GM11168 (cell line): ENCODE measurements around the gene CHCHD6.
"Not testable (repeated sequence)": the region's sequence is repeated elsewhere in the genome, so short reads cannot be mapped to it uniquely, and the experiment has no call there.

Source experiments
- in situ Hi-C: fragments of 300-500 bp; cut with MboI; formaldehyde crosslinking; loops from one replicate; pipeline ENCODE4 v1.12.0; 2022; ENCODE audit warnings: low sequenced_read_pairs; ENCODE audit not compliant: unreplicated experiment

Gene CHCHD6

GRCh38 chr3:126801312-126801711 is 97.3 kb downstream of the CHCHD6 start:
- in situ Hi-C loops, result not testable (repeated sequence)

DNA sequence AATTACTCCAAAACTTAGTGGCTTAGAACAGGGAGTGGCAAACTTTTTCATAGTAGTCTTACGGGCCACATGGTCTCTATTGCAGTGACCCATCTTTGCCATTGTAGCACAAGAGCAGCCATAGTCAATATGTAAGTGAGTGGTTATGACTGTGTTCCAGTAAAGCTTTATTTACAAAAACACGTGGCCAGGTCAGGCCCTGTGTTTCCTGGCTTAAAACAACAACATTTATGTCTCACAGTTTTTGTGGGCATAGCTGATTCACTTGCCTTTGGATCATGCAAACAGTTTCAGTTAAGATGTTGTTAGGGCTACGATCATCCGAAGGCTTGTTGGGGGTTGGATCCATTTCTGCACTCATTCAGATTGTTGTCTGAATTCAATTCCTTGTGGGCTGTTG is 103.8 kb downstream of the CHCHD6 start:
- in situ Hi-C loops, result no loop called here

GRCh38 chr3:126811530-126811929 is 107.5 kb downstream of the CHCHD6 start:
- in situ Hi-C loops, result no loop called here

DNA sequence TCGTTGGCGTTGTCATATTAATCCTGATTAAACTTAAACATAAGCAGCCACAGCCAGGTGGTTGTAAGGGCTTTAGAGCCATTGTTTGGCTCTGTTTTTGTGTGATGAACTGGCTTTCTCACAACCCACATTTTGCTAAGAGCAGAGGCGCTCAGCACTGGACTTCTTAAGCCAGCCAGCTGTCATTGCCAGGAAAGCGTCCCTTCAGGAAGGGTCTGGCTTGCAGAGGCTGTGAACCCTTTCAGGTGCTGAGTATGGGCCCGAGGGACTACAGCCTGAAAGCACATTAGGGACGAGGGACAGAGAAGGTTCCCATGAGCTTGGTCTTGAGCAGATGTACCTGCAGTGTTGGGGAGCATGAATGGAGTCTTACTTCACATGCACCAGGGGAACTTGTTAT is 112.3 kb downstream of the CHCHD6 start:
- in situ Hi-C loops, result no loop called here

DNA sequence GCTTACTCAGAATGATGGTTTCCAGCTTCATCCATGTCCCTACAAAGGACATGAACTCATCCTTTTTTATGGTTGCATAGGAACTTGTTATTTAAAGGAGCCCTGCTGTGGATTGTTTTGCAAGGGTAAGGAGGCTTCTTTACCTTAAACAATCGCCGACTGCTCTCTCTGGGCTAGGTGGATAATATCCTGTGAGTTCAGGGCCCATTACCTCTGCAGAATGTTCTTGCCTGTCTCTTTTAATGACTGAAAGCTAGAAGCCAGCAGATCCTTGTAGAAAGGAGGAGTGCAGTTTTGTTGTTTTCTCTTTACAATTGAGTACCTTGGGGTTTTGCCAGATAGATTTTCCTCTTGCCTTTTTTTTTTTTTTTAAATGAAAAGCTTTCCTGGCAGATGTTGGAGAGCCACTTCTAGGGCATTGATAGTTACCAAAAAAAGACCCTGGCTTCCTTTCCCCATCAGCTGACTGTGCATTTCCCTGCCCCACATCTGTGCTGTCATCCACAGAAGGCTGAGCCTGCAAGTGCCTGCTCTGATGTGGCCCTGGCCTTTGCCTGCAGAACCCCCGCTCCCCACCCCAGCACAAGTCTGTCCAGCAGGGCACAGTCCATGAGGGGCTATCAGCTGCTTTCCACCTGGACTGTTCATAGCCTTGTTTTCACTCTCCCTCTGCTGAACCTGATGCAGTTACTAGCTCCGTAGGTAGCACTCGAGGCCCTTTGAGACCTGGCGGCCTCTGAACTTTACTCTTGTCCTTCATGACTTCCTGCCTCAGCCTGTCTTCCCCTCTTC is 113.1 kb downstream of the CHCHD6 start:
- in situ Hi-C loops, result no loop called here

- in situ Hi-C loops, result no loop called here
Measured at GRCh38 chr3:126817781-126818180, 113.7 kb downstream of the CHCHD6 start.

- in situ Hi-C loops, result no loop called here
Measured at GRCh38 chr3:126818400-126819095, 114.5 kb downstream of the CHCHD6 start.

DNA sequence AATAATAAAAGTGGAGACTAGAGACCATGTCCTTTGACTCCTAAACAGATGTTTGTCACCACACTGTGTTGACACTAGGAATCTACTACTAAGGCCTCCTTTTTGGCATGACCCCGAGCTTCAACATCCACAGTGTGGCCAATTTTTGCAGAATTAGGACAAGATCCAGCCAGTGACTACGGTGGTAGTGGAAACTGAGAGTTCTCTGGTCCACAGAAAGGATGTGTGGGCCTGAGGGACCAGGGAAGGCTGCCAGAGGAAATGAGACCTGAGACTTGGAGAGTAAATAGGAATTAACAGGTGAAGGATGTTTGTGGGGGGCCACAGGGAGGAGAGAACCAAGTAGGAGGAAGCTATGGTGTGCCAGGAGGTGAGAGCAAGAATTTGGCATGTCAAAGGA is 122.7 kb downstream of the CHCHD6 start:
- in situ Hi-C loops, result no loop called here

DNA sequence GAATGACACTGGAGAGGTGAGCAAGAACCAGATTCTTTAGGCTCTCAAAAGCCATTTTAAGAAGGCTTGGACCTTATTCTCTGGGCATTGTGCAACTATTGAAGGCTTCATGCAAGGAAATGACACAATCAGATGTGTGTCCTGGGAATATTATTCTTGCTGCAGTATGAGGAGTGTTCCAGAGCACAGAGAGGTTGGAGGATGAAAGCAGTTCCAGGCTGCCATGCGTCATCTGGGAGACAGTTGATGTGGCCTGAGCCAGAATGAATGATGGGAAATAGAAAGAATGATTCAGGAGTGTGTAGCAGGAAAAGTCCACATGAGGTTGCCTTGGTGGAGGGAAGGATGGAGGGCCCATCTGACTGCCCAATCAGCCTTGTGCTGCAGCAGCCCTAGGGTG is 123.1 kb downstream of the CHCHD6 start:
- in situ Hi-C loops, result no loop called here

GRCh38 chr3:126828306-126828705 is 124.3 kb downstream of the CHCHD6 start:
- in situ Hi-C loops, result no loop called here

DNA sequence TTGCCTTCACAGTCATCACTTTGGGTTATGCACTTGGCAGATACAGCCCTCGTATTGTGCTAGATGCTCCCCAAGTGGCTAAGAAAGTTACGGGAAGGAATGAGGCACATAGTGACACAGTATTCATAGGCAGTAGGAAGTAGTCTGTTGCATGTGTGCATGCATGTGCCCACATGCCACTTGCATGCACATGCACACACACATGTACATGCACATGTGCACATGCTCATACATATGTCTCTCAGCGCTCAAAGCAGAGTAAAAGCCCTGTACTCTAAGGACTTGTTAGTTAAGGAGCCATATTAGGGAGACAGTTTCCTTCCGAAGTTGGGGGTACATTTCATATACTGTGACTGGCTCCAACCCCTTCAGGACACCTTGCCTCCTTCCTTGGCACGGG is 128.9 kb downstream of the CHCHD6 start:
- in situ Hi-C loops, result no loop called here

GRCh38 chr3:126834596-126835471 is 130.8 kb downstream of the CHCHD6 start:
- in situ Hi-C loops, result no loop called here

GRCh38 chr3:126835472-126836219 is 131.6 kb downstream of the CHCHD6 start:
- in situ Hi-C loops, result no loop called here

- in situ Hi-C loops, result no loop called here
Measured at GRCh38 chr3:126836220-126836860, 132.3 kb downstream of the CHCHD6 start.

DNA sequence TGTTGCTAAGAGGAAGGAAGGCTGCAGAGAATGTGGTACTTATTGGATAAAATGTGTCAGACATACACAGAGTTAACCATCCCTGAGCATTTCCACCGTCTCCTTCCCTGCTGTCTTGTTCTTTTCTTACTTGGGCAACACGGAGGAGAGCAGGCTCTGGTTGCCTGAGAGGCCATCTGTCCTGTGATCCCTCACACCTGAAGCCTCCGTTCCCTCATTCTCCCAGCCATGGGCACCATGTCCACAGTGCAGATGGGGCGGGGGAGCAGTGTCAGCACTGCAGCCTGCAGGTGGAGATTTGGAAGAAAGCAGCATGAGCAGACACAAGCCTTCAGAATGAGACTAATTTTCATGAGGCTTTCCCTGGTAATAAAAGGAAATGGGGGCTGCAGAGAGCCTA is 133.7 kb downstream of the CHCHD6 start:
- in situ Hi-C loops, result no loop called here

DNA sequence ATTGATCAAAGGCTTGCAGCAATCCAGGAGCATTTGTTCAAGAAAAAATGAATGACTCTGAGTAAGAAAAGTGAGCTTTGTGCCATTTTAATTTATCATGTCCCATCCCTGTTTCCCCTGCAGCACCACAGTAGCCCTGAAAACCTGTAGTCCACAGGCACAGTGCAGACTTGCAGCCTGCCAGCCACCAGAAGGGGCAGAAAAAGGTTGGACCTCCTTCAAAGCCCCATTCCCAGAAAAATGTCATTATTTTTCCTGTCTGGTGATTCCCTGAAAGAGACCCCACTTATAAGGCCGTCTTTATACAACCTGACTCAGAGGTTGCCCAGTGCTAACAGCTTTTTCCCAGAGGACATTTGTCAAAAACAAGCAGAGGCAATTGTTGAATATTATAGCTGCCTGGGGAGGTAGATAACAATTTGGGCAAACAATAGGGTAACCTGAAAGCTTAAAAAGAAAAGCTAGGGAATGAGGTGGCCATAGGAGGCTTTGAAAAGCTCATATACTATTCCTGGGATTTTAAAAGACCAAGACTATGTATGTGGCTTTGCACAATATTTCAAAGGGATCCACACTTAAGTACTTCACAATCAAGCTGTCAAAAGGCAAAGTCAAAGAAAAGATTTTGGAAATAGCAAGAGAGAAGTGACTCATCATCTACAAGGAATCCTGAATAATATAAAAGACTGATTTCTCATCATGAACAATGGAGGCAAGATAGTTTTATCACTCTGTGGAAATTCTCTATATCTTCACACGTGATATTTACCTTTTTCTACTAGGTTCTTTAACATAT is 142.1 kb downstream of the CHCHD6 start:
- in situ Hi-C loops, result no loop called here

GRCh38 chr3:126847061-126847460 is 143.0 kb downstream of the CHCHD6 start:
- in situ Hi-C loops, result no loop called here

DNA sequence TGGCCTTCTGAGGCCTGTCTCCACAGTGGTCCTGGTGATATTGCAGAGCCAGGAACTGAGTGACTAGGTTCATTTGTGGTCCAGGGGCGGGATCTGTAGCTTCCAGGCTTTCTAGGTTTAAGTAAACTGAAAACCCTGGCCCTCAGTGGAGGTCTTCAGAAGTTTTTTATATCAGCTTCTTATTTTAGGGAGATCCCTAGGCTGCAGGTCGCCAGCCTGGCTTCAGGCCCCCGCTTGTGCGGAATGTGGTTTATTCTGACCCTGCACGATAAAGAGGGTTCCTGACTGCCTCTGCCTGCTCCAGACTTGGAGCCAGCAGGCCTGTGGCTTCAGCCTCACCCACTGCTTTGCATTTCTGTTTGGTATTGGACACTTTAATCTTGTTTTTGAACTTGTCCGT is 145.0 kb downstream of the CHCHD6 start:
- in situ Hi-C loops, result no loop called here

DNA sequence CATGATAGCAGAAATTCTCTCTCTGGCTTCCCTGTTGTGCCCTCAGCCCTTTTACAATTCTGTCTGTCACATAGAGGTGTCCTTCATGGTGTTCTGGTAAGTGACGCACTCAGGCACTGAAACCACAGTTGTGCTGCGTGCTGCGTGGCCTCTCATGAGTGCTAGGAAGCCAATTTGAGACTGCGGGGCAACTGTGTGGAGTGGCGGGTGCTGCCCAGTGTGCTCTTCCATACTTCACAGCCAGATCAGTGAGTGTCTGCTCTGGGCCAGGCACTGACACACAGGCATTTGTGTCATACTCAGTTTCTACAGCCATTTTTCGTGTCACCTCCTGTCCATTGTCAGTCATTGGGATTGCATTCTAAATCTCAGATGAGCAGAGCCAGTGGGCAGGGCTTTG is 145.7 kb downstream of the CHCHD6 start:
- in situ Hi-C loops, result no loop called here
